HFFc6 (cell line): Measurements from ENCODE around the gene AHCYL1. TPM values are rescaled to one million over a fixed set of nuclear protein-coding genes. Genes with fewer than 3 reads are reported as not detected.

Experiments
- DNase-seq: peaks from one replicate; pipeline ENCODE4 v3.0.0-alpha.2; 2018
- H3K27ac Mint-ChIP-seq: 2 replicates; pipeline ENCODE4 v1.8.0; 2020; ENCODE audit warnings: mild to moderate bottlenecking, mixed read lengths
- H3K27me3 Mint-ChIP-seq: 2 replicates; pipeline ENCODE4 v1.8.0; 2021; ENCODE audit warnings: mild to moderate bottlenecking, moderate library complexity, mixed read lengths; ENCODE audit not compliant: insufficient read depth
- H3K36me3 Mint-ChIP-seq: 2 replicates; pipeline ENCODE4 v1.8.0; 2021; ENCODE audit warnings: low read depth, mixed read lengths
- H3K4me1 Mint-ChIP-seq: 2 replicates; pipeline ENCODE4 v1.8.0; 2020; ENCODE audit warnings: low read depth, mixed read lengths
- H3K4me3 Mint-ChIP-seq: 2 replicates; pipeline ENCODE4 v1.8.0; 2020; ENCODE audit warnings: mild to moderate bottlenecking, moderate library complexity, mixed read lengths
- H3K9me3 Mint-ChIP-seq: 2 replicates; pipeline ENCODE4 v1.8.0; 2020; ENCODE audit warnings: mild to moderate bottlenecking, mixed read lengths
- CTCF ChIP-seq: fragments of 200-600 bp; sonication (generic); IDR thresholded peaks from 2 replicates; pipeline ENCODE4 v1.5.0; 2021; ENCODE audit warnings: antibody characterized with exemption, mild to moderate bottlenecking
- total RNA-seq, 6 experiments: library from RNA; stranded (reverse); fragmentation: NEBNext Ultra II Directional; extraction: Animal tissue kit (Norgen Biotek cat#: 25700); gene quantifications; 2 replicates in 1 of 6; 3 replicates in 5 of 6; pipeline ENCODE4 v1.2.3, GENCODE V29; 2021

AHCYL1 gene
- total RNA-seq, 6 experiments from 2014 or later, result 73.4 to 87.1 (median 74.7) TPM

- peaks cover 13% of the 10 kb centered on the region for H3K36me3 Mint-ChIP-seq
- no peak for TF ChIP-seq CTCF
- 0 out of 2 replicates have a peak, but pooled peaks cover 3% of the 10 kb centered on the region for H3K9me3 Mint-ChIP-seq
- peak overlapping the region; percentile 84 for H3K27ac Mint-ChIP-seq
- no peak overlapping the region for H3K4me3 Mint-ChIP-seq
- peaks cover 65% of the 10 kb centered on the region for H3K4me1 Mint-ChIP-seq
- peaks cover 2% of the 10 kb centered on the region; the same call in 1 of the 2 replicates for H3K27me3 Mint-ChIP-seq
- peak; percentile 84 for DNase-seq
Observed at GRCh38 chr1:109975718-109976117, 8.8 kb upstream of the AHCYL1 start.

DNA sequence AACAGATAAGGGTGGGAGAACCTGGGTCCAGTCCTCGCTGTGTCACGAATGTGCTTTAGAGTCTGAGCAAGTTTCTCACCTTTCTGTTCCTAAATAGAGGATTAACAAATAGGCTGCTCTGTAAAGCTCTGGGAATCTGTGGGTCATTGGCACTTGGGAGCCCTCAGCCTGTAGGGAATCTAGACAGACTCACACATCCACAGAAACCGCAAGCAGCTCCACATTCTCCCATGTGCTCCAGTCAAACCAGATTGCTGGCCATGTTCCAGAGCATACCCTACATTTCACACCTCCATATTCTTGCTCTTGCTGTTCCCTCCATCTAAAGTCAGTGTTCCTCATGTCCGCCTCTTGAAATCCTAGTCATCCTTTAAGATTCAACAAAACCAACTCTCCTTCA is 7.8 kb upstream of the AHCYL1 start:
- Mint-ChIP-seq H3K4me3 (no peak overlapping the region), H3K27me3 (peaks cover 2% of the 10 kb centered on the region; the same call in 1 of the 2 replicates), H3K9me3 (0 out of 2 replicates have a peak, but pooled peaks cover 3% of the 10 kb centered on the region), H3K27ac (peak overlapping the region; percentile 6), H3K4me1 (peaks cover 71% of the 10 kb centered on the region), H3K36me3 (peaks cover 13% of the 10 kb centered on the region)
- DNase-seq, result no peak
- no peak for TF ChIP-seq CTCF

- Mint-ChIP-seq H3K4me1 (peaks cover 71% of the 10 kb centered on the region), H3K9me3 (0 out of 2 replicates have a peak, but pooled peaks cover 3% of the 10 kb centered on the region), H3K27ac (peak overlapping the region; percentile 21; the same call in 1 of the 2 replicates), H3K4me3 (no peak overlapping the region), H3K27me3 (peaks cover 5% of the 10 kb centered on the region), H3K36me3 (peaks cover 13% of the 10 kb centered on the region)
- no peak for TF ChIP-seq CTCF
- DNase-seq, result no peak
Observed at GRCh38 chr1:109977225-109977624, 7.3 kb upstream of the AHCYL1 start.

GRCh38 chr1:109977657-109978378 is 6.7 kb upstream of the AHCYL1 start:
- H3K9me3 Mint-ChIP-seq, result 0 out of 2 replicates have a peak, but pooled peaks cover 3% of the 10 kb centered on the region
- no peak overlapping the region for H3K4me3 Mint-ChIP-seq
- peaks cover 70% of the 10 kb centered on the region for H3K4me1 Mint-ChIP-seq
- peaks cover 5% of the 10 kb centered on the region for H3K27me3 Mint-ChIP-seq
- no peak for DNase-seq
- peaks cover 13% of the 10 kb centered on the region for H3K36me3 Mint-ChIP-seq
- no peak for TF ChIP-seq CTCF
- H3K27ac Mint-ChIP-seq, result peak overlapping the region; percentile 21; the same call in 1 of the 2 replicates

DNA sequence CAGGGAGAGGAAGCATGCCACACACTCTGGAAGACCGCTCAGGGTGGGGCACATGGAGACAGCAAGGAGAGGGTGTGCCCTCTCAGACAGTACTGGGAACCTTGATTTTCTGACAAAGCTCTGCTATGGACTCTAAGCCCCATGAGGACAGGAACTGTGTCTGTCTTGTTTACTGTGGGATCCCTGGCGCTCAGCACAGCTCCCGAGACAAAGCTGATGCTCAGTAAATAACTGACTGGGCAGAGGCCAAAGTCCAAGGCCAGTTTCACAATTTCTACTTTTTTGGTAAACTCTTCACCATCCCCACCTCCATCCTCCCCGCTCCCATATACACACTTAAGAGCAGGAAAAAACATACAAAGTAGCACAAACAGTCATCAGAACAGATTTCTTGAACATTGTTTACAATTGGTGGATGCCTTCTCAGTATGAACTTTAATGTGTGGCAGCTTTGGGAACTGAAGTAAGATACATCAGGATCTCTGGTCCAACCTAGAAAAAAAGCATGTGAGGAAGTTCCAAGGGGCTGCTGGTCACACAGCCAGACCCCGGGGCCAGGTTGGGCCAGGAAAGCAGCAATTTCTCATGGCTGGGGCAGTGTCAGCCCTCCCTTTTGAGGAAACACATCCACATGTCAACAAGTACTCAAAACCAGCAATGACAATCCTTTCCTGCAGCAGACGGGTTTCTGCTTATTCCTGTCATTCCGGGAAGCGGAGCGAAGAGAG is 5.6 kb upstream of the AHCYL1 start:
- peaks cover 71% of the 10 kb centered on the region for H3K4me1 Mint-ChIP-seq
- H3K27ac Mint-ChIP-seq, result peak overlapping the region; percentile 82
- DNase-seq, result no peak
- 0 out of 2 replicates have a peak, but pooled peaks cover 3% of the 10 kb centered on the region for H3K9me3 Mint-ChIP-seq
- H3K36me3 Mint-ChIP-seq, result peaks cover 13% of the 10 kb centered on the region
- no peak for TF ChIP-seq CTCF
- peaks cover 5% of the 10 kb centered on the region for H3K27me3 Mint-ChIP-seq
- 0 out of 2 replicates have a peak overlapping the region, but pooled peaks have one; percentile 44 for H3K4me3 Mint-ChIP-seq
